ENCODE results near the gene MARCHF5. TPM values are rescaled to one million over a fixed set of nuclear protein-coding genes. Genes with fewer than 3 reads are reported as not detected.

The MARCHF5 gene
- total and polyA plus RNA-seq, 8 donors, result 33.0 to 83.6 (median 68.2) TPM

GRCh38 chr10:92284112-92284704, 6.8 kb upstream of the MARCHF5 start:
- Histone ChIP-seq H3K36me3 (no peaks in the 10 kb centered on the region), H3K4me1 (peaks cover 0 to 16% of the 10 kb centered on the region in 2 donors), H3K4me3 (peak overlapping the region in 1 of 2 donors; percentile 2), H3K9me3 (no peaks in the 10 kb centered on the region), H3K27me3 (no peaks in the 10 kb centered on the region), H3K27ac (peak overlapping the region in 1 of 2 donors; percentile 70)
- intact Hi-C loops (cut with DNase I), result no loop called here
- no peak for TF ChIP-seq CTCF (IDR thresholded peaks at IDR 0.05)
- ATAC-seq (peak; percentile 25), DNase-seq (no peak)

GRCh38 chr10:92290076-92290836, 711 bp upstream of the MARCHF5 start:
- no peaks in the 10 kb centered on the region for H3K9me3 ChIP-seq
- no peak for TF ChIP-seq CTCF (IDR thresholded peaks at IDR 0.05)
- DNase-seq (peak in 3 of 4 donors; percentile 44 to 58 (median 57)), ATAC-seq (peak; percentile 39)
- H3K4me3 ChIP-seq, result peak overlapping the region; percentile 56 to 91
- intact Hi-C loops (cut with DNase I), result loop anchor here in 1 of 2 donors (10.0 kb wide), 1 partner anchor 185 kb away; no protein-coding TSS in a partner anchor
- H3K27me3 ChIP-seq, result no peaks in the 10 kb centered on the region
- H3K36me3 ChIP-seq, result peaks cover 0 to 12% of the 10 kb centered on the region in 2 donors
- H3K27ac ChIP-seq, result peak overlapping the region; percentile 90 to 96
- H3K4me1 ChIP-seq, result peaks cover 7 to 15% of the 10 kb centered on the region in 2 donors

DNA sequence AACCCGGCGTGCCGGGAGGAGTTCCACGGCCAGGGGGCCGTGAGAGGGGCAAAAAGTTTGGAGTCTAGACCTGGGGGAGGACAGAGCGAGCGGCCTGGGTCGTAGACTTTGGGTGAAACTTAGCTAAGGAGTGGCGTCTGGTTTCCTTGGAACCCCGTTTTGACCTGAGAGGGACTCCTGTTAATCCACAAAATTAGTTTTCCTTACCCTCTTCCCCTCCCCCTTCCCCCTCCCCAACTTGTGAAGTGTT, 574 bp downstream of the MARCHF5 start:
- intact Hi-C loops (cut with DNase I), result loop anchor here in 1 of 2 donors (10.0 kb wide), 1 partner anchor 187 kb away; no protein-coding TSS in a partner anchor
- no peak for TF ChIP-seq CTCF (IDR thresholded peaks at IDR 0.05)
- Histone ChIP-seq H3K4me1 (peaks cover 7 to 15% of the 10 kb centered on the region in 2 donors), H3K36me3 (peaks cover 0 to 19% of the 10 kb centered on the region in 2 donors), H3K9me3 (no peaks in the 10 kb centered on the region), H3K27ac (peak overlapping the region; percentile 90 to 96), H3K4me3 (peak overlapping the region; percentile 56 to 91), H3K27me3 (no peaks in the 10 kb centered on the region)
- ATAC-seq (no peak), DNase-seq (no peak)

- H3K27ac ChIP-seq, result peak overlapping the region; percentile 90 to 96
- intact Hi-C loops (cut with DNase I), result loop anchor here in 1 of 2 donors (10.0 kb wide), 1 partner anchor 187 kb away; no protein-coding TSS in a partner anchor
- no peaks in the 10 kb centered on the region for H3K27me3 ChIP-seq
- TF ChIP-seq CTCF (IDR thresholded peaks at IDR 0.05), result peak; percentile 27 to 36
- no peaks in the 10 kb centered on the region for H3K9me3 ChIP-seq
- peak; percentile 8 for ATAC-seq
- peak overlapping the region; percentile 56 to 91 for H3K4me3 ChIP-seq
- peaks cover 7 to 15% of the 10 kb centered on the region in 2 donors for H3K4me1 ChIP-seq
- DNase-seq, result peak in 3 of 4 donors; percentile 29 to 69 (median 48)
- peaks cover 0 to 21% of the 10 kb centered on the region in 2 donors for H3K36me3 ChIP-seq
Observed at GRCh38 chr10:92291921-92292845, 1.2 kb downstream of the MARCHF5 start.
